Measurements from ENCODE around the gene OPCML. TPM values are rescaled to one million over a fixed set of nuclear protein-coding genes. Genes with fewer than 3 reads are reported as not detected.

The OPCML gene
- total RNA-seq, 3 donors from 2014 or later (not counting 1 experiment from before 2014, with no cell fraction given) = not detected

DNA sequence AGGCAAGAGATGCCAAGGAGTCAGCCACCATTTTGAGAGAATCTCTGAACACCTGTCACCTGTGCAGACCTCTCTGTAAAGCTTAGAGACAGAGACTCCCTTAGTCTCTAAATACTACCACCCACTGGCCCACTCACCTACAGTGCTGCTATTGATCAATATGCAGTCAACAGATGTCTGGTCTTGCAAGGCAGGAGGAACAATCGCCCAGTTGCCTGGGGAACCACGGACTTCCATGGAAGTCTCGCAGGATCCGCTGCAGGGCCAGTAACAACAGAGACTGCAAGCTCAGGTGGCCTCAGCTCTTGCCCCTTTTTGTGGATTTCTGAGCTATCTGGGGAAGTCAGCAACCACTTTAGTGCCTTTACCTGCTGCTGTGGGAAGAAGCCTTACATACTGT, 195.1 kb downstream of the OPCML start:
- no peak overlapping the region for H3K27ac Mint-ChIP-seq
- ATAC-seq (no peak), DNase-seq (no peak)
- H3K27ac ChIP-seq (ENCODE audit: low read length) = no peak overlapping the region
- intact Hi-C loops (cut with micrococcal nuclease) = no loop called here
- H3K27me3 Mint-ChIP-seq (ENCODE audit: low read depth in 2 of 2) = no peaks in the 10 kb centered on the region
- no peak overlapping the region for H3K4me3 ChIP-seq (ENCODE audit: low read length)
- TF ChIP-seq, protein P1, sequence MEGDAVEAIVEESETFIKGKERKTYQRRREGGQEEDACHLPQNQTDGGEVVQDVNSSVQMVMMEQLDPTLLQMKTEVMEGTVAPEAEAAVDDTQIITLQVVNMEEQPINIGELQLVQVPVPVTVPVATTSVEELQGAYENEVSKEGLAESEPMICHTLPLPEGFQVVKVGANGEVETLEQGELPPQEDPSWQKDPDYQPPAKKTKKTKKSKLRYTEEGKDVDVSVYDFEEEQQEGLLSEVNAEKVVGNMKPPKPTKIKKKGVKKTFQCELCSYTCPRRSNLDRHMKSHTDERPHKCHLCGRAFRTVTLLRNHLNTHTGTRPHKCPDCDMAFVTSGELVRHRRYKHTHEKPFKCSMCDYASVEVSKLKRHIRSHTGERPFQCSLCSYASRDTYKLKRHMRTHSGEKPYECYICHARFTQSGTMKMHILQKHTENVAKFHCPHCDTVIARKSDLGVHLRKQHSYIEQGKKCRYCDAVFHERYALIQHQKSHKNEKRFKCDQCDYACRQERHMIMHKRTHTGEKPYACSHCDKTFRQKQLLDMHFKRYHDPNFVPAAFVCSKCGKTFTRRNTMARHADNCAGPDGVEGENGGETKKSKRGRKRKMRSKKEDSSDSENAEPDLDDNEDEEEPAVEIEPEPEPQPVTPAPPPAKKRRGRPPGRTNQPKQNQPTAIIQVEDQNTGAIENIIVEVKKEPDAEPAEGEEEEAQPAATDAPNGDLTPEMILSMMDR (IDR thresholded peaks at IDR 0.05) = no peak
- WGBS (ENCODE audit: insufficient coverage) = 93% methylated on average over 4 of the region's 4 CpGs
- H3K4me3 Mint-ChIP-seq = no peak overlapping the region
- peaks cover 7 to 8% of the 10 kb centered on the region in 2 donors for H3K9me3 Mint-ChIP-seq
- H3K27me3 ChIP-seq (ENCODE audit: control insufficient read depth, insufficient read depth, low read length) = no peaks in the 10 kb centered on the region
- H3K9me3 ChIP-seq (ENCODE audit: control insufficient read depth, insufficient read depth, low read length) = peaks cover 5% of the 10 kb centered on the region
- no peaks in the 10 kb centered on the region for H3K36me3 ChIP-seq (ENCODE audit: control insufficient read depth, insufficient read depth, low read length)
- H3K4me1 ChIP-seq (ENCODE audit: control insufficient read depth, insufficient read depth, low read length) = no peaks in the 10 kb centered on the region
- H3K4me1 Mint-ChIP-seq = no peaks in the 10 kb centered on the region
- H3K36me3 Mint-ChIP-seq = no peaks in the 10 kb centered on the region

DNA sequence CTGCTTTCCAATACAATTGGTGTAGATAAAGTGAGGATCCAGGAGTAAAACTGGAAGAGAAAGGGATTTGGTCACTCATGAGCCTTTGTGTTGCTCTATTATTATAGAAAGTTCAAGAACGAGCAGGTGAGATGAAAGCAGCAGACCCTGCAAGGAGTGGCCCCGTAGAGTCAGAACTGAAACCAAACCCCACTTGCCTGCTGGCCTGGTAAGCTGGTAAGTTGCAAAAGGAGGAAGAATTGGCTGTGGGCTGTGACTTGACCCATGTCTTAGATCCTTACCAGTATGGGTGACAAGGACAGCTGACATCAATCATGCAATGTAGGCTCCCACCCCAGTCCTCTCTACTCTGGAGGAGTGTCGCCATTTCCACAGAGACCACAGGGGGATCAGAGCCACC, 201.3 kb downstream of the OPCML start:
- H3K4me1 ChIP-seq (ENCODE audit: control insufficient read depth, insufficient read depth, low read length) = no peaks in the 10 kb centered on the region
- no peaks in the 10 kb centered on the region for H3K36me3 ChIP-seq (ENCODE audit: control insufficient read depth, insufficient read depth, low read length)
- WGBS (ENCODE audit: insufficient coverage) = 91% methylated on average over 3 of the region's 3 CpGs
- no peaks in the 10 kb centered on the region for H3K27me3 ChIP-seq (ENCODE audit: control insufficient read depth, insufficient read depth, low read length)
- DNase-seq (no peak), ATAC-seq (no peak)
- no peak overlapping the region for H3K4me3 ChIP-seq (ENCODE audit: low read length)
- no peaks in the 10 kb centered on the region for H3K36me3 Mint-ChIP-seq
- no peak overlapping the region for H3K27ac Mint-ChIP-seq
- no peaks in the 10 kb centered on the region for H3K9me3 ChIP-seq (ENCODE audit: control insufficient read depth, insufficient read depth, low read length)
- peaks cover 7 to 11% of the 10 kb centered on the region in 2 donors for H3K9me3 Mint-ChIP-seq
- H3K27me3 Mint-ChIP-seq (ENCODE audit: low read depth in 2 of 2) = no peaks in the 10 kb centered on the region
- no peak overlapping the region for H3K27ac ChIP-seq (ENCODE audit: low read length)
- intact Hi-C loops (cut with micrococcal nuclease) = no loop called here
- no peak overlapping the region for H3K4me3 Mint-ChIP-seq
- TF ChIP-seq, protein P1 (IDR thresholded peaks at IDR 0.05) = no peak
- no peaks in the 10 kb centered on the region for H3K4me1 Mint-ChIP-seq

DNA sequence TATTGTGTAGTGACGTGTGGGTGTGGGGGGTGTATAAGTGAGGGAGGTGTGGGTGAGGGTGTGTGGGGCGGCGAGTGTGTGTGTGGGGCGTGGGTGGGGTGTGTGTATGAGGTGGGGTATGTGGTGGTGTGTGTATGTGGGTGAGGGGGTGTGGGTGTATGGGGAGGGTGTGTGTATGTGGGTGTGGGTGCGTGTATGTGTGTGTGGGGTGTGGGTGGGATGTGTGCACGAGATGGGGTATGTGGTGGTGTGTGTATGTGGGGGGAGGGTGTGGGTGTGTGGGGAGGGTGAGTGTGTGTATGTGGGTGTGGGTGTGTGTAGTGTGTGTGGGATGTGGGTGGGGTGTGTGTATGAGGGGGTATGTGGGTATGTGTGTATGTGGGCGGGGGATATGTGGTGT, 205.5 kb downstream of the OPCML start:
- Histone ChIP-seq H3K4me3 (ENCODE audit: low read length) (no peak overlapping the region), H3K27ac (ENCODE audit: low read length) (no peak overlapping the region), H3K4me1 (ENCODE audit: control insufficient read depth, insufficient read depth, low read length) (no peaks in the 10 kb centered on the region), H3K36me3 (ENCODE audit: control insufficient read depth, insufficient read depth, low read length) (no peaks in the 10 kb centered on the region), H3K9me3 (ENCODE audit: control insufficient read depth, insufficient read depth, low read length) (no peaks in the 10 kb centered on the region), H3K27me3 (ENCODE audit: control insufficient read depth, insufficient read depth, low read length) (no peaks in the 10 kb centered on the region)
- H3K4me1 Mint-ChIP-seq = no peaks in the 10 kb centered on the region
- H3K9me3 Mint-ChIP-seq = peaks cover 0 to 4% of the 10 kb centered on the region in 2 donors
- TF ChIP-seq, protein P1 (IDR thresholded peaks at IDR 0.05) = no peak
- no peak overlapping the region for H3K27ac Mint-ChIP-seq
- intact Hi-C loops (cut with micrococcal nuclease) = no loop called here
- H3K27me3 Mint-ChIP-seq (ENCODE audit: low read depth in 2 of 2) = no peaks in the 10 kb centered on the region
- 87% methylated on average over 7 of the region's 7 CpGs for WGBS (ENCODE audit: insufficient coverage)
- DNase-seq (no peak), ATAC-seq (peak in 1 of 3 donors; percentile 53)
- no peak overlapping the region for H3K4me3 Mint-ChIP-seq
- H3K36me3 Mint-ChIP-seq = no peaks in the 10 kb centered on the region

DNA sequence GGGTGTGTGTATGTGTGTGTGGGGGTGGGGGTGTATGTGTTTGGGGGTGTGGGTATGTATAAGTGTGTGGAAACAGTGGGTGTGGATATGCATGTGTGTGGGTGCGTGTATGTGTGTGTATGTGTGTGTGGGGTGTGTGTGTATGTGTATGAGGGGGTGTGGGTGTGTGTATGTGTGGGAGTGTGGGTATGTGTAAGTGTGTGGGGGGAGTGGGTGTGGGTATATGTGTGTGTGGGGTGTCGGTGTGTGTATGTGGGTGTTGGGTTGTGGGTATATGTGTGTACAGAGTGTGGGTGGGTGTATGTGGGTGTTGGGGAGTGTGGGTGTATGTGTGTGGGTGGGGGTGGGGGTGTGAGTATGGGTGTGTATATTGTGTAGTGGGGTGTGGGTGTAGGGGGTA, 206.0 kb downstream of the OPCML start:
- Histone ChIP-seq H3K36me3 (ENCODE audit: control insufficient read depth, insufficient read depth, low read length) (no peaks in the 10 kb centered on the region), H3K4me3 (ENCODE audit: low read length) (no peak overlapping the region), H3K4me1 (ENCODE audit: control insufficient read depth, insufficient read depth, low read length) (no peaks in the 10 kb centered on the region), H3K27me3 (ENCODE audit: control insufficient read depth, insufficient read depth, low read length) (no peaks in the 10 kb centered on the region), H3K9me3 (ENCODE audit: control insufficient read depth, insufficient read depth, low read length) (no peaks in the 10 kb centered on the region), H3K27ac (ENCODE audit: low read length) (no peak overlapping the region)
- WGBS (ENCODE audit: insufficient coverage) = 96% methylated on average over 2 of the region's 2 CpGs
- H3K27ac Mint-ChIP-seq = no peak overlapping the region
- H3K36me3 Mint-ChIP-seq = no peaks in the 10 kb centered on the region
- H3K9me3 Mint-ChIP-seq = peaks cover 0 to 4% of the 10 kb centered on the region in 2 donors
- H3K4me1 Mint-ChIP-seq = no peaks in the 10 kb centered on the region
- TF ChIP-seq, protein P1 (IDR thresholded peaks at IDR 0.05) = no peak
- no peaks in the 10 kb centered on the region for H3K27me3 Mint-ChIP-seq (ENCODE audit: low read depth in 2 of 2)
- intact Hi-C loops (cut with micrococcal nuclease) = no loop called here
- DNase-seq = no peak
- peak in 1 of 3 donors; percentile 24 for ATAC-seq
- H3K4me3 Mint-ChIP-seq = no peak overlapping the region

Measured in natural killer cell (primary cell).